BLaER1 treated with 17β-estradiol and CSF1 and Interleukin-3, amounts not matched to agents 10 nM and 100 nM (cell line): ENCODE data around the gene SLC2A6.

ENCODE experiments used
- H3K27ac ChIP-seq, 11 experiments: shearing (Covaris generic); formaldehyde crosslinking; 2 replicates each; pipeline ENCODE4 v1.8.1; 2022
- H3K27me3 ChIP-seq, 11 experiments: shearing (Covaris generic); formaldehyde crosslinking; 2 replicates each; pipeline ENCODE4 v1.8.1; 2022
- H3K36me3 ChIP-seq, 11 experiments: shearing (Covaris generic); formaldehyde crosslinking; 2 replicates each; pipeline ENCODE4 v1.8.1; 2022
- H3K4me1 ChIP-seq, 10 experiments: shearing (Covaris generic); formaldehyde crosslinking; 2 replicates each; pipeline ENCODE4 v1.8.1; 2022
- H3K4me2 ChIP-seq, 11 experiments: shearing (Covaris generic); formaldehyde crosslinking; 2 replicates each; pipeline ENCODE4 v1.8.1; 2022
- H3K4me3 ChIP-seq, 10 experiments: shearing (Covaris generic); formaldehyde crosslinking; 2 replicates each; pipeline ENCODE4 v1.8.1; 2022
- H3K9ac ChIP-seq, 11 experiments: shearing (Covaris generic); formaldehyde crosslinking; 2 replicates each; pipeline ENCODE4 v1.8.1; 2022
- H3K9me3 ChIP-seq, 11 experiments: shearing (Covaris generic); formaldehyde crosslinking; replicated peaks in 1 of 11; 2 replicates each; pipeline ENCODE4 v1.8.1; 2022
- H4K20me1 ChIP-seq, 11 experiments: shearing (Covaris generic); formaldehyde crosslinking; 2 replicates each; pipeline ENCODE4 v1.8.1; 2022
- Cebpa-rat ChIP-seq, 11 experiments: shearing (Covaris generic); IDR thresholded peaks; 2 replicates each; pipeline ENCODE4 v1.8.1; 2022

The SLC2A6 gene

DNA sequence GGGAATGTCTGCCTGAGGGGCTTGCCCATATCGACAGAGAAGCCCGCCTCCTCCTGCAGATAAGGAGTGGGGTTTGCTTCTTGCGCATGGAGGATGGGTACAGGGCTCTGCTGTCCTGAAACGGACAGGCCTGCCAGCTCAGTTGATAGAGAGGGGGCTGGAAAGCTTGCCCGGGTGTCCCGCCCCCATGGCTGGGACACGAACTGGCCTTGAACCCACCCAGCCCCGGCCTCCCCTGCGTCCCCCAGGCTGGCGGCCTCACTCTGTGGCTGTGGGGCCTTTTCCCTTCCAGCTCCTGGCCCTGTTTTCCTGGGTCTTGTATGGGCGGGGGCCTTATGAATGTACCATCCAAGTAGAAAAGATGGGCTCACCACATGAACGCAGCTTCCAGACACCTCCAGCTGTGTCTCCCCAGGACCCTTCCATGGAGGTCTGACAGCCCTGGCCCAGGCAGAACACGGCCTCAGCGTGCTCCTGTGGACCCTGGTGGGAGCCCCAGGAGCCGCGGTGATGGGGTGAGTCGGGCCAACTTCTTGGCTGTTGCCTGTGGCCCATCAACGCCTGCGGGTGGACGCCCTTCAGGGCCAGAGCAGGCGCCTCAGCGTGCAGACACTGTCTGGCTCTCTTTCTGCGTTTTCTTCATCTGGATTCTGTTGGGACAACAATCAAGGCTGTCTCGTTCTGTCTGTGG, 15.9 kb upstream of the SLC2A6 start:
- H3K27ac ChIP-seq: no peak overlapping the region
- H3K27me3 ChIP-seq: no peaks in the 10 kb centered on the region
- no peak overlapping the region for H3K4me2 ChIP-seq
- H4K20me1 ChIP-seq: no peaks in the 10 kb centered on the region
- H3K36me3 ChIP-seq: no peaks in the 10 kb centered on the region
- no peak for TF ChIP-seq Cebpa-rat (IDR thresholded peaks at IDR 0.05)
- H3K9ac ChIP-seq: 0 out of 22 replicates have a peak overlapping the region, but pooled peaks of 1 of the 11 experiments have one; percentile 5
- H3K9me3 ChIP-seq: no peaks in the 10 kb centered on the region
- peaks cover 11 to 31% (median 21%) of the 10 kb centered on the region in 10 experiments for H3K4me1 ChIP-seq
- H3K4me3 ChIP-seq: no peak overlapping the region

DNA sequence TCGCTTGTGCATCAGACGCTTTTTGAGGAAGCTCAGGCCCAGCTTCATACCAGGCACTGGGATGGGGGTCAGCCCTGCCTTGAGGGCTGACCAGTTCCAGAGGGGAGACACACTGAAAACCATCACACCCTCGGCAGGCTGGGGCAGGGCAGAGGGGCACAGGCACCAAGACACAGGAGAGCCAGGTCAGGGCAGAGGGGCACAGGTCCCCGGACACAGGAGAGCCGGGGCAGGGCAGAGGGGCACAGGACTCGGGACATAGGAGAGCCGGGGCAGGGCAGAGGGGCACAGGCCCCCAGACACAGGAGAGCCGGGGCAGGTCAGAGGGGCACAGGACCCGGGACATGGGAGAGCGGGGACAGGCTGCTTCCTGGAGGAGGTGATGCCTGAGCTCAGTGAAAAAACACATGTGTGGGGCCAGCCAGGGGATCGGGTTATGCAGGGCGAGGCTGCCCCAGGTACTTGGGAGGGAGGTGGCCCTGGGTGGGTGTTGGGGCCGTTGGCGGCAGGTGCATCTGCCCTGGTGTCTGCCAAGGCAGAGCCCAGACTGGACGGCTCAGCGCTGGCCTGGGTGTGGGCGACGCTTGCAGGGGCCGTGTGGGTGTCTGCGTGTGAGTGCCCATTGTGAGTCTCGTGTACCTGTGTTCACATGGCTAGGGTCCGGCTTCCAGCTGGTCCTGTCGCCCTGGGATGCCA, 15.1 kb upstream of the SLC2A6 start:
- Histone ChIP-seq H3K27me3 (no peaks in the 10 kb centered on the region), H3K9me3 (no peaks in the 10 kb centered on the region), H3K4me1 (peaks cover 11 to 31% (median 20%) of the 10 kb centered on the region in 10 experiments), H4K20me1 (no peaks in the 10 kb centered on the region), H3K36me3 (no peaks in the 10 kb centered on the region), H3K4me3 (no peak overlapping the region), H3K27ac (no peak overlapping the region), H3K4me2 (no peak overlapping the region), H3K9ac (0 out of 22 replicates have a peak overlapping the region, but pooled peaks of 1 of the 11 experiments have one; percentile 5)
- no peak for TF ChIP-seq Cebpa-rat (IDR thresholded peaks at IDR 0.05)

- H3K4me1 ChIP-seq: peaks cover 11 to 35% (median 22%) of the 10 kb centered on the region in 10 experiments
- TF ChIP-seq Cebpa-rat (IDR thresholded peaks at IDR 0.05): no peak
- no peaks in the 10 kb centered on the region for H3K9me3 ChIP-seq
Measured at GRCh38 chr9:133493428-133493827, 14.5 kb upstream of the SLC2A6 start.

GRCh38 chr9:133492061-133493021, 13.4 kb upstream of the SLC2A6 start:
- H3K4me1 ChIP-seq: peaks cover 20 to 46% (median 31%) of the 10 kb centered on the region in 10 experiments
- peak overlapping the region in 7 of 11 experiments; percentile 14 to 29 (median 20); a peak in 8 of 22 replicates for H3K4me2 ChIP-seq
- no peak overlapping the region for H3K4me3 ChIP-seq
- no peaks in the 10 kb centered on the region for H3K36me3 ChIP-seq
- H4K20me1 ChIP-seq: no peaks in the 10 kb centered on the region
- peak overlapping the region in 4 of 11 experiments; percentile 28 to 44 (median 30); a peak in 5 of 22 replicates for H3K9ac ChIP-seq
- H3K27me3 ChIP-seq: no peaks in the 10 kb centered on the region
- H3K9me3 ChIP-seq: no peaks in the 10 kb centered on the region
- TF ChIP-seq Cebpa-rat (IDR thresholded peaks at IDR 0.05): no peak
- H3K27ac ChIP-seq: 0 out of 22 replicates have a peak overlapping the region, but pooled peaks of 1 of the 11 experiments have one; percentile 15

More at GRCh38 chr9:133493428-133493827, 14.5 kb upstream of the SLC2A6 start:
- Histone ChIP-seq H3K4me3 (no peak overlapping the region), H3K27me3 (no peaks in the 10 kb centered on the region), H3K27ac (no peak overlapping the region), H4K20me1 (no peaks in the 10 kb centered on the region), H3K4me2 (no peak overlapping the region), H3K9ac (peak overlapping the region in 1 of 11 experiments; percentile 26; a peak in 1 of 22 replicates), H3K36me3 (no peaks in the 10 kb centered on the region)

DNA sequence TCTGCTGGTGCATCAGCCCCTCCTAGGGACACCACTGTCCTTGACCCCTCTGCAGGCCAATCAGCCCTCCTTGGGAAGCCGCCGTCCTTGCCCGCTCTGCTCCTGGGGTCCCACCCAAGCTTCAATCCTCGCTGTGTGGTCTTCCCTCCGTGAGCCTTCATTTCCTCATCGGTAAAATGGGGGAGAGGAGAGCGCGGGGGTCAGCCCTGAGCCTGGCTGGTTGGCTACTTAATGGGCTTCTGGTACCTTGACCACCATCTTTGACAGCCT, 12.7 kb upstream of the SLC2A6 start:
- H3K27me3 ChIP-seq: no peaks in the 10 kb centered on the region
- peaks cover 22 to 46% (median 31%) of the 10 kb centered on the region in 10 experiments for H3K4me1 ChIP-seq
- no peak for TF ChIP-seq Cebpa-rat (IDR thresholded peaks at IDR 0.05)

GRCh38 chr9:133490865-133491655, 12.2 kb upstream of the SLC2A6 start:
- Histone ChIP-seq H3K4me1 (peaks cover 21 to 45% (median 31%) of the 10 kb centered on the region in 10 experiments), H3K9me3 (no peaks in the 10 kb centered on the region), H3K36me3 (no peaks in the 10 kb centered on the region), H3K27me3 (no peaks in the 10 kb centered on the region), H3K27ac (no peak overlapping the region), H3K9ac (no peak overlapping the region), H3K4me2 (peak overlapping the region in 4 of 11 experiments; percentile 6 to 29 (median 17); a peak in 2 of 22 replicates), H4K20me1 (no peaks in the 10 kb centered on the region), H3K4me3 (no peak overlapping the region)
- no peak for TF ChIP-seq Cebpa-rat (IDR thresholded peaks at IDR 0.05)

More for the DNA sequence above, 12.7 kb upstream of the SLC2A6 start:
- H3K36me3 ChIP-seq: no peaks in the 10 kb centered on the region
- no peak overlapping the region for H3K9ac ChIP-seq
- H3K4me3 ChIP-seq: no peak overlapping the region
- H3K9me3 ChIP-seq: no peaks in the 10 kb centered on the region
- no peaks in the 10 kb centered on the region for H4K20me1 ChIP-seq
- peak overlapping the region in 3 of 11 experiments; percentile 20 to 29 (median 20); a peak in 2 of 22 replicates for H3K4me2 ChIP-seq
- H3K27ac ChIP-seq: no peak overlapping the region

DNA sequence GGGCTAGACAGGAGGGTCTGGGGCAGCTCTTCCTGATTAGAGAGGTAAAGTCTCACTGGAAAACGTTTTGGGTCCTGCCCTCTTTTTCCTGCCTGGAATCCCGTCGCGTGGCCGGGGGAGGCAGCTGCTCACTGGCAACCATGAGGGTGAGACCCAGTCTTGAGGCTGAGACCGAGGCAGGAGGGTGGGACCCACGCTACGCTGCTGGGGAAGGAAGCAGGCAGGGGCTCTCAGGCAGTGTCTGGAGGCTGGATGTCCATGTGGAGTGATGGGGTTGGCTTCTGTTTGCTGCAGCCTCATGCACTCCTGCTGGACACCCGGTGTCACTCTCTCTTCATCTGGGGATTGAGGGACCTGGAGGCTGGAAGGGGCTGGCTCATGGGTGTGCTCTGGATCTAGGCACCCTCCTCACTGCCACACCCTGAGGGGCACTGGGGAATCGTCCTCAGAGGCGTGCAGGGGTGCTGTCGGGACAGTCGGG, 11.3 kb upstream of the SLC2A6 start:
- no peak overlapping the region for H3K27ac ChIP-seq
- TF ChIP-seq Cebpa-rat (IDR thresholded peaks at IDR 0.05): no peak

More for the DNA sequence above, 11.3 kb upstream of the SLC2A6 start:
- H3K9ac ChIP-seq: no peak overlapping the region
- no peaks in the 10 kb centered on the region for H3K27me3 ChIP-seq
- H4K20me1 ChIP-seq: no peaks in the 10 kb centered on the region
- H3K9me3 ChIP-seq: no peaks in the 10 kb centered on the region
- H3K4me1 ChIP-seq: peaks cover 27 to 53% (median 37%) of the 10 kb centered on the region in 10 experiments
- no peak overlapping the region for H3K4me2 ChIP-seq
- H3K36me3 ChIP-seq: no peaks in the 10 kb centered on the region
- no peak overlapping the region for H3K4me3 ChIP-seq
